NCI-H524 (cell line): ENCODE measurements around the gene DISC1.

Source experiments
- DNase-seq, 2 experiments: peaks; one replicate each; lab custom pipeline; 2025; lab: John Stamatoyannopoulos, UW

DISC1 gene

GRCh38 chr1:232045139-232045994 is 418.8 kb downstream of the DISC1 start:
- no peak for DNase-seq

GRCh38 chr1:232046451-232047306 is 420.1 kb downstream of the DISC1 start:
- DNase-seq = peak; percentile 15 to 36

DNA sequence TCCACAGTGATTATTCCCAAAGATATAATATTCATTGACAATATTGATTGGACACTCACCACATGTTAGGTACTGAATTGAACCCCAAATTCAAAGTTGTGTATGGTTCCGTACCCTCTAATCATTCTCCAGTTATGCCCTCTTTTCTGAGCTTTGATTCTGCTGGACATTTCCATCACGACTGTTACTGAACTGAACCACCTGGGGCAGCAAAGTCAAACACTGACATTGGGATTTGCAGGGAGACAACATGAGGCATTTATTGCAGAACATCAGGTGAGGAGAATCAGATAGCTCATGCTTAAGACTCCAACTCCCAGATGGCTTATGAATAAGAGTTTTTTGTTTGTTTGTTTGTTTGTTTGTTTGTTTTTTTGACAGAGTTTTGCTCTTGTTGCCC is 420.9 kb downstream of the DISC1 start:
- DNase-seq = peak; percentile 5 to 20

GRCh38 chr1:232048481-232048880 is 421.9 kb downstream of the DISC1 start:
- no peak for DNase-seq

DNA sequence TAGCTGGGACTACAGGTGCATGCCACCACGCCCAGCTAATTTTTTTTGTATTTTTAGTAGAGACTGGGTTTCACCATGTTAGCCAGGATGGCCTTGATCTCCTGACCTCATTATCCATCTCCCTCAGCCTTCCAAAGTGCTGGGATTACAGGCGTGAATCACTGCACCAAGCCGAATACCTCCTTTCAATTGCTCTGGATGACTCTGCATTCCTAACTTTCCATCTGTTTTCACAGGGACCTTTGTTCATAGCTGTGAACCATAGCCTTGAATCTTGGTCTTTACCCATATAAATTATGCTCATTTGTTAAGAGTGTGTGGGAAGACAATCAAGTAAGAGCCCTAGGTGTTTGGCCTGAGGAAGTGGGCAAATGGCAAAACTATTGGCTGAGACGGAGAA is 422.7 kb downstream of the DISC1 start:
- no peak for DNase-seq

GRCh38 chr1:232057217-232057895 is 430.8 kb downstream of the DISC1 start:
- DNase-seq = peak; percentile 97 to 100

- no peak for DNase-seq
These were observed 431.3 kb downstream of the DISC1 start for GRCh38 chr1:232057896-232058274.

GRCh38 chr1:232059726-232060374 is 433.3 kb downstream of the DISC1 start:
- DNase-seq = peak; percentile 71 to 85

DNA sequence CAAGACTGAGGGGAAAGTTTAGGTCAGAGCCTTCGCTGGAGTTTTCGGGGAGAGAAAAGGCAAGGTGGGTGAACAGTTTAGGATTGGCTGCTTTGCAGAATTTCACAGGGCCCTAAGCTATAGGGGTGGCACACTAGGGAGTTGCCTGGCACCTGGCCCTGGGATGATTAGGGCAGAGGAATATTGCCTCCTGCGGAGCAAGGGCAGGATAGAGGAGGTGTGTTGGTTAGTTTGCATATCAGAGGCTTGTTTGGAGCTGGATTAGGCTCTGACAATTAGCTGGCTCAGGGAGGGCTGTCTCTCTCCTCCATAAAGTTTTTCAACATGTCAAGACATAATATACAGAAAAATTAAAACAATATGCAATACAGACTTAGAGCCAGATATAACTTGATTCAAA is 436.4 kb downstream of the DISC1 start:
- no peak for DNase-seq

DNA sequence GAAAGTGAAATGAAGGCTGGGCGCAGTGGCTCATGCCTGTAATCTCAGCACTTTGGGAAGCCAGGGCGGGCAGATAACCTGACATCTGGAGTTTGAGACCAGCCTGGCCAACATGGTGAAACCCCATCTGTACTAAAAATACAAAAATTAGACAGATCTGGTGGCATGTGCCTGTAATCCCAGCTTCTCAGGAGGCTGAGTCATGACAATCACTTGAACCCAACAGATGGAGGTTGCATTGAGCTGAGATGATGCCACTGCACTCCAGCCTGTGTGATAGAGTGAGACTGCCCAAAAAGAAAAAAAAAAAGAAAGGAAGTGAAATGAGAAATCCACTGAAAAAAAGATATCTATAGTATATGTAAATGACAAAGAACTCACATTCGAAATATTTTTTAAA is 439.9 kb downstream of the DISC1 start:
- DNase-seq = peak; percentile 73 to 85

- DNase-seq = no peak
These were observed 447.7 kb downstream of the DISC1 start for GRCh38 chr1:232074265-232074664.

DNA sequence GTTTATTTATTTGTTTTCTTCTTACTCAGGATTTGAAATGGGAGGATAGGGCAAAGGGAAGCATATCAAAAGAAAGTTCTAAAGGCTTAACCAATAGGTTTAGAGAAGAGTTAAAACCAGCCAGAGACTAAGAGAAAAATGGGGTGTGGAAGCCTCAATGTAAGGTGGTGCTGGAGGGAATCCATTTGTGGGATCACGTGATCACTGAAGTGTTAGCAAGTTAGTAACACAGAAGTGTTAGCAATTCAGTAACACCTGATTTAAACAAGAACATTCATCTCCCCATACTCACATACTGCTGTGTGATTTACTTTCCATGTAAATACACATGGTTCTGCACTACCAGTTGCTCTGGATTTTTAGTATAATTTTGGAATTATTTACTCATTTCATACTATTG is 451.2 kb downstream of the DISC1 start:
- DNase-seq = no peak

- no peak for DNase-seq
These were observed 458.1 kb downstream of the DISC1 start for GRCh38 chr1:232084584-232085223.

DNA sequence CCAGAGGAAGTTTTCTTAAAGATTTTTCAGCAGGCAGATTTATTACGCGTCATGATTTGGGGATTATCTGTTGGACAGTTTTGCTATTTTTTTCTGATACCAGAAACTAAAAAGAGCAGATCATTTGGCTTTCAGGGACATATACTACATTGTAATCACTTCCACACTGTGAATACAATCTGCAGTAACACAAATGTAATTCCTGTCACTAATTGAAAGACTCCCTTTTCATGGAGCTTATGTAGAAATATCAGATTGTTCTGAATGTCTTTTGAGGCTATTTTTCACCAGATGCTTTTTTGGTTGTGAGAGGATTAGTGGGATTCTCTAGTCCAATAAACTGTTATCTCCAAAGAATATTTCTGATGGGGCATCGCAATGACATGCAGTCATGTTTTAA is 464.2 kb downstream of the DISC1 start:
- DNase-seq = peak in 1 of 2 experiments; percentile 2
